HG03045 (cell line): ENCODE results near the gene SLCO2A1.

Source experiments
- ATAC-seq: cut with Tn5 transposase; IDR thresholded peaks from one replicate; pipeline ENCODE4 v1.9.1; 2021; ENCODE audit warnings: mild to moderate bottlenecking, moderate library complexity; ENCODE audit not compliant: unreplicated experiment

SLCO2A1 gene

GRCh38 chr3:133915685-133916658, 113.8 kb downstream of the SLCO2A1 start:
- ATAC-seq = no peak

GRCh38 chr3:133914839-133915600, 114.7 kb downstream of the SLCO2A1 start:
- ATAC-seq = no peak

GRCh38 chr3:133910422-133910821, 119.3 kb downstream of the SLCO2A1 start:
- ATAC-seq = no peak

- ATAC-seq = no peak
These were observed 124.3 kb downstream of the SLCO2A1 start for GRCh38 chr3:133905376-133905775.

- ATAC-seq = no peak
These were observed 127.9 kb downstream of the SLCO2A1 start for GRCh38 chr3:133901847-133902246.

GRCh38 chr3:133901083-133901482, 128.6 kb downstream of the SLCO2A1 start:
- ATAC-seq = no peak

- ATAC-seq = no peak
These were observed 130.4 kb downstream of the SLCO2A1 start for GRCh38 chr3:133899311-133899710.

- no peak for ATAC-seq
These were observed 132.2 kb downstream of the SLCO2A1 start for GRCh38 chr3:133897547-133897946.

- no peak for ATAC-seq
These were observed 133.5 kb downstream of the SLCO2A1 start for GRCh38 chr3:133896002-133896761.

- no peak for ATAC-seq
These were observed 134.3 kb downstream of the SLCO2A1 start, which contains the start of gene RAB6B for GRCh38 chr3:133895208-133896001. RAB6B (minus strand) TSS chr3:133895882; CDS start chr3:133895466, 416 bp downstream.

GRCh38 chr3:133894353-133895207, 135.1 kb downstream of the SLCO2A1 start:
- ATAC-seq = no peak

- ATAC-seq = no peak
These were observed 135.9 kb downstream of the SLCO2A1 start for GRCh38 chr3:133893683-133894352.

GRCh38 chr3:133892541-133893231, 137.0 kb downstream of the SLCO2A1 start:
- ATAC-seq = no peak

GRCh38 chr3:133891662-133892378, 137.9 kb downstream of the SLCO2A1 start:
- no peak for ATAC-seq

- ATAC-seq = no peak
These were observed 138.6 kb downstream of the SLCO2A1 start for GRCh38 chr3:133890972-133891644.

GRCh38 chr3:133890037-133890436, 139.7 kb downstream of the SLCO2A1 start:
- no peak for ATAC-seq
